Activated CD8-positive, alpha-beta T cell treated with anti-CD3 and anti-CD28 coated beads for 36 hours (primary cell): ENCODE results near the gene ZFP69. TPM values are rescaled to one million over a fixed set of nuclear protein-coding genes. Genes with fewer than 3 reads are reported as not detected.
A peak's percentile ranks its signal among the peaks of the same experiment; 100 is the strongest.

ENCODE experiments used
- ATAC-seq: fragments of 200-7000 bp; cut with Tn5 transposase; one replicate; pipeline ENCODE4 v1.10.0; 2021; ENCODE audit warnings: mild to moderate bottlenecking, moderate library complexity
- CTCF ChIA-PET: fragments of 350-600 bp; sonication (Branson Sonifier 250); formaldehyde crosslinking; loops from one replicate; lab custom pipeline; 2021; ENCODE audit warnings: antibody characterized with exemption; lab: Charles Lee
- POLR2A ChIA-PET: fragments of 350-600 bp; sonication (Branson Sonifier 250); formaldehyde crosslinking; loops from one replicate; lab custom pipeline; 2021; ENCODE audit warnings: antibody characterized with exemption; lab: Charles Lee
- DNase-seq: peaks from one replicate; pipeline ENCODE4 v3.0.0-alpha.2; 2020
- H3K27ac Mint-ChIP-seq: one replicate; pipeline ENCODE4 v1.8.0; 2021; ENCODE audit warnings: mild to moderate bottlenecking, mixed read lengths
- H3K27me3 Mint-ChIP-seq: one replicate; pipeline ENCODE4 v1.8.0; 2021; ENCODE audit warnings: mixed read lengths
- H3K36me3 Mint-ChIP-seq: one replicate; pipeline ENCODE4 v1.8.0; 2021; ENCODE audit warnings: low read depth, mixed read lengths
- H3K4me1 Mint-ChIP-seq: one replicate; pipeline ENCODE4 v1.8.0; 2021; ENCODE audit warnings: low read depth, mixed read lengths
- H3K4me3 Mint-ChIP-seq: one replicate; pipeline ENCODE4 v1.8.0; 2021; ENCODE audit warnings: mild to moderate bottlenecking, moderate library complexity, mixed read lengths
- H3K9me3 Mint-ChIP-seq: one replicate; pipeline ENCODE4 v1.8.0; 2021; ENCODE audit warnings: mixed read lengths
- CTCF ChIP-seq: fragments of 200-600 bp; IDR thresholded peaks from one replicate; pipeline ENCODE4 v1.8.0; 2022; ENCODE audit warnings: antibody characterized with exemption, mild to moderate bottlenecking
- intact Hi-C: fragments of 100-400 bp; cut with micrococcal nuclease; formaldehyde crosslinking; loops from one replicate; pipeline ENCODE4 v1.10.0; 2022
- total RNA-seq, 2 experiments: library from RNA; stranded (reverse); gene quantifications; one replicate each; pipeline ENCODE4 v1.2.3, GENCODE V29; 2021

The ZFP69 gene
- total RNA-seq, 2 experiments from 2014 or later: 4.2 to 4.7 TPM

- ATAC-seq (peak; percentile 81), DNase-seq (peak; percentile 96)
- H3K4me1 Mint-ChIP-seq: peaks cover 38% of the 10 kb centered on the region
- peaks cover 39% of the 10 kb centered on the region for H3K9me3 Mint-ChIP-seq
- H3K27me3 Mint-ChIP-seq: no peaks in the 10 kb centered on the region
- peaks cover 56% of the 10 kb centered on the region for H3K36me3 Mint-ChIP-seq
- intact Hi-C loops: loop anchor here (10.0 kb wide), 1 partner anchor 54 kb away; the partner anchor contains the start of gene EXO5
- peak overlapping the region; percentile 99 for H3K27ac Mint-ChIP-seq
- CTCF ChIA-PET: interaction anchor here (0.7 to 1.5 kb wide), 8 partner anchors 12 to 298 kb away, joined by 3 to 6 read pairs (median 3); no protein-coding TSS in a partner anchor
- TF ChIP-seq CTCF: no peak
- H3K4me3 Mint-ChIP-seq: peak overlapping the region; percentile 86
- POLR2A ChIA-PET: interaction anchor here (0.6 to 2.4 kb wide), 25 partner anchors 11 to 209 kb away, joined by 3 to 16 read pairs (median 4); partner anchors contain the start of genes EXO5 and ZFP69
Measured at GRCh38 chr1:40450495-40451237, 26.4 kb upstream of the ZFP69 start.

GRCh38 chr1:40451238-40451585 is 25.9 kb upstream of the ZFP69 start:
- ChIA-PET POLR2A (interaction anchor here (0.6 to 2.4 kb wide), 17 partner anchors 15 to 209 kb away, joined by 3 to 16 read pairs (median 4); partner anchors contain the start of genes EXO5 and ZFP69), CTCF (interaction anchor here (0.7 to 1.2 kb wide), 3 partner anchors 10 to 113 kb away, joined by 3 read pairs; no protein-coding TSS in a partner anchor)
- ATAC-seq (peak; percentile 15), DNase-seq (no peak)
- no peak for TF ChIP-seq CTCF
- peak overlapping the region; percentile 99 for H3K27ac Mint-ChIP-seq
- H3K4me1 Mint-ChIP-seq: peaks cover 38% of the 10 kb centered on the region
- peaks cover 58% of the 10 kb centered on the region for H3K36me3 Mint-ChIP-seq
- H3K9me3 Mint-ChIP-seq: peaks cover 42% of the 10 kb centered on the region
- intact Hi-C loops: loop anchor here (10.0 kb wide), 1 partner anchor 54 kb away; the partner anchor contains the start of gene EXO5
- H3K4me3 Mint-ChIP-seq: peak overlapping the region; percentile 86
- no peaks in the 10 kb centered on the region for H3K27me3 Mint-ChIP-seq

- Mint-ChIP-seq H3K4me1 (peaks cover 32% of the 10 kb centered on the region), H3K27ac (peak overlapping the region; percentile 49), H3K36me3 (peaks cover 85% of the 10 kb centered on the region), H3K27me3 (no peaks in the 10 kb centered on the region), H3K4me3 (no peak overlapping the region), H3K9me3 (peaks cover 70% of the 10 kb centered on the region)
- POLR2A ChIA-PET: interaction anchor here (0.8 to 1.6 kb wide), 3 partner anchors 23 to 77 kb away, joined by 3 to 4 read pairs (median 4); partner anchors contain the start of genes EXO5 and ZNF684
- TF ChIP-seq CTCF: no peak
- intact Hi-C loops: loop anchor here (10.0 kb wide), 1 partner anchor 50 kb away; the partner anchor contains the start of gene EXO5
- ATAC-seq (no peak), DNase-seq (no peak)
- CTCF ChIA-PET: no interaction called here
Measured at GRCh38 chr1:40454873-40455272, 22.2 kb upstream of the ZFP69 start.

DNA sequence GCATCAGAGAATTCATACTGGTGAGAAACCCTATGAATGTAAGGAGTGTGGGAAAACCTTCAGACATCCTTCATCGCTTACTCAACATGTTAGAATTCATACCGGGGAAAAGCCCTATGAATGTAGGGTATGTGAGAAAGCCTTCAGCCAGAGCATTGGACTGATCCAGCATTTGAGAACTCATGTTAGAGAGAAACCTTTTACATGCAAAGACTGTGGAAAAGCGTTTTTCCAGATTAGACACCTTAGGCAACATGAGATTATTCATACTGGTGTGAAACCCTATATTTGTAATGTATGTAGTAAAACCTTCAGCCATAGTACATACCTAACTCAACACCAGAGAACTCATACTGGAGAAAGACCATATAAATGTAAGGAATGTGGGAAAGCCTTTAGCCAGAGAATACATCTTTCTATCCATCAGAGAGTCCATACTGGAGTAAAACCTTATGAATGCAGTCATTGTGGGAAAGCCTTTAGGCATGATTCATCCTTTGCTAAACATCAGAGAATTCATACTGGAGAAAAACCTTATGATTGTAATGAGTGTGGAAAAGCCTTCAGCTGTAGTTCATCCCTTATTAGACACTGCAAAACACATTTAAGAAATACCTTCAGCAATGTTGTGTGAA is 14.0 kb upstream of the ZFP69 start:
- POLR2A ChIA-PET: interaction anchor here (0.7 kb wide), 1 partner anchor 32 kb away, joined by 3 read pairs; no protein-coding TSS in a partner anchor
- DNase-seq (no peak), ATAC-seq (no peak)
- Mint-ChIP-seq H3K4me1 (no peaks in the 10 kb centered on the region), H3K27me3 (no peaks in the 10 kb centered on the region), H3K36me3 (peaks cover 79% of the 10 kb centered on the region), H3K9me3 (peaks cover 68% of the 10 kb centered on the region), H3K4me3 (no peak overlapping the region), H3K27ac (no peak overlapping the region)
- TF ChIP-seq CTCF: no peak
- intact Hi-C loops: no loop called here
- CTCF ChIA-PET: no interaction called here
